Measurements from ENCODE around the gene TBC1D26.
"Not testable (repeated sequence)": the region's sequence is repeated elsewhere in the genome, so short reads cannot be mapped to it uniquely, and the experiment has no call there.

TBC1D26 gene

GRCh38 chr17:15744074-15744676 is 12.1 kb downstream of the TBC1D26 start:
- DNase-seq (ENCODE audit: low read depth): no peak

DNA sequence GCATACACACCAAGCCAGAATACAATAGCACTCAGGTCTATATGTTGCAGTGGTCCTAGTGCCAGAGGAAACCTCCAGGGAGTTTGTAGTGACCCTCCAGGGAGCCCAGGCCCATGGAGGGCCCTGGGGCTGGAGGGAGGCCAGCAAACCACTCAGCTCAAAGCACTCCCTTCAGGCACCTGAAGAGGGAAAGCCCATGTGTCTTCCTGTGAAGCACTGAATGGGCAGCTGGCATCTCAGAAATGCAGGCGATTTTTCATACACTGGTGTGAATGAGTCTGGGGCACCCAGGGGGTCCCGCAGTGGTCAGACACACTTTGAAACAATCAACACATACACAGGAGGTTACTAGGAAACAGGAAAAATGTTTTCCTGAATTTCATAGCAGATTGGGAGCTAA is 12.8 kb downstream of the TBC1D26 start:
- no peak for DNase-seq (ENCODE audit: low read depth)

DNA sequence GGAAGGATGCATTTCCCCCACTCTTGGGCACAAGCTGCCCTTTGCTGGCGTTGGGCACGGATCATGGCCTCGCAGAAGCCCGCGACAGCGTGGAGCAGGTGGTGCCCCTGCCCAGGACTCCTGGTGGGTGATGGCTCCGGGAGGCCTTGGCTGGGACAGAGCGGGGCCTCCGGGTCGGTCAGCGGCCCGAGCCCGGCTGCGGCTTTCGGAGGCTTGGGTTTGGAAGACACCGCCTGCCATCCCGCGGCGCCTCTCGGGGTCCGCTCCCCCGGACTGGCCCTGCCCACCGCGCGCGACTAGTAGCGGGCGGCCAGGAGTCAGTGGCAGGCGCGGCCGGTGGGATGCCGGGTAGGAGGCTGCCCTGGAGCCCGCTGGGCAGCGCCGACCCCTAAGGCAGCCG is 17.3 kb downstream of the TBC1D26 start:
- not testable (repeated sequence) for DNase-seq (ENCODE audit: low read depth)

- not testable (repeated sequence) for DNase-seq (ENCODE audit: low read depth)
Measured at GRCh38 chr17:15768865-15769533, 36.9 kb downstream of the TBC1D26 start.

DNA sequence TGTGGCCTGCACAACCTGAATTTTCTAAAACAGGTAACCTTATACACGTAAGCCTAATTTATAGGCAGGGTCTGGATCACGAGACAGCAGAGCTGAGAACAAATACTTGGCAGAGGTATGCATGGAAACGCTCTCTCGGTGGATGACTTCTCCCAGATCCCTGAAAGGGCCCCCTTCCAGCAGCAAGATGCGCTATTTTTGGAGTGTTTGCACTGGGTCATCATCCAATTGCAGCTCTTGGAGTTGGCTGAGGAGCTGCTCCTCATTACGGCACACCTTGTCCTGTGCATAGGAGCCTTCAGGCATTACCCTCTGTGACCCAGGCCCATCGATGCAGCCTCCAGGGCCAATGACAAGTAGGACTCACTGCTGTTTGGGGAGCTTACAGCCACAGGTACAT is 38.6 kb downstream of the TBC1D26 start:
- not testable (repeated sequence) for DNase-seq (ENCODE audit: low read depth)

DNA sequence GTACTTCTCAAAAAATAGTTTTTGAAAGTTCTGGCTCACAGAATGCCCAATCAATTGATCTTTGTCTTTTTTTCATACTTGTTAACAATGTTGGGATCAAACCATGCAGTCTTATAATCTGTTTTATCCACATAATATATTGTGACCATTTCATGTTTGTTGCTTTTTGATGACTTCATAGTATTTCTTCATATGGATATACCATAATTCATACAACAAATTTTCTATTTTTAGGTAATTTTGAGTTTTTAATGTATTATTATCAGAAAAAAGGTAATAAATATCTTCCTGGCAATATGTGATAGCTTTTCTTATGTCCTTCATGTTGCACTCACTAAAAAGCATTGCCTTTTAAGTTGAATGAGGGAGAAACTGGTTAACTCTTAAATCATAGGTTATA is 44.8 kb downstream of the TBC1D26 start:
- DNase-seq (ENCODE audit: low read depth): no peak

GRCh38 chr17:15777297-15777696 is 45.2 kb downstream of the TBC1D26 start:
- DNase-seq (ENCODE audit: low read depth): no peak

DNA sequence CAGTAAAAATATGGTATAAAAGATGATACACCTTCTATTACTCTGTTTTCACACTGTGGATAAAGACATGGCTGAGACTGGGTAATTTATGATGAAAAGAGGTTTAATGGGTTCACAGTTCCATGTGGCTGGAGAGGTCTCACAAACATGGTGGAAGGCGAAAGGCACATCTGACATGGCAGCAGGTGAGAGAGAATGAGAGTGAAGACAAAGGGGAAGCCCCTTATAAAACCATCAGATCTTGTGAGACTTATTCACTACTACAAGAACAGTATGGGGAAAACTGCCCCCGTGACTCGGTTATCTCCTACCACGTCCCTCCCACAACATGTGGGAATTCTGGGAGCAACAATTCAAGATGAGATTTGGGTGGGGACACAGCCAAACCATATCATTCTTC is 45.6 kb downstream of the TBC1D26 start:
- DNase-seq (ENCODE audit: low read depth): no peak

- no peak for DNase-seq (ENCODE audit: low read depth)
Measured at GRCh38 chr17:15779119-15779518, 47.0 kb downstream of the TBC1D26 start.

GRCh38 chr17:15780188-15780587 is 48.1 kb downstream of the TBC1D26 start:
- no peak for DNase-seq (ENCODE audit: low read depth)

GRCh38 chr17:15782866-15783265 is 50.8 kb downstream of the TBC1D26 start:
- peak; percentile 17 for DNase-seq (ENCODE audit: low read depth)

DNA sequence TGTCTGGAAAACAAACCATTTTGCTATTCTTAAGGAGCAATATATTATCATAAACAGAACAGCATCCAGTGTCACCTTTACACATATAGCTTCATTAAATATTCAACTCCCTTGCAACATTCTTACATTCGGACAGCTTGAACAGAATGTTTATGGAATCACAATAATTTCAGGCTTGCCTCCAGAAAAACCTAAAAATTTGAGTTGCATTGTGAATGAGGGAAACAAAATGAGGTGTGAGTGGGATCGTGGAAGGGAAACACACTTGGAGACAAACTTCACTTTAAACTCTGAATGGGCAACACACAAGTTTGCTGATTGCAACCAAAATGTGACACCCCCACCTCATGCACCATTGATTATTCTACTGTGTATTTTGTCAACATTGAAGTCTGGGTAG is 51.4 kb downstream of the TBC1D26 start:
- DNase-seq (ENCODE audit: low read depth): no peak

GRCh38 chr17:15784351-15784750 is 52.3 kb downstream of the TBC1D26 start:
- peak; percentile 27 for DNase-seq (ENCODE audit: low read depth)

DNA sequence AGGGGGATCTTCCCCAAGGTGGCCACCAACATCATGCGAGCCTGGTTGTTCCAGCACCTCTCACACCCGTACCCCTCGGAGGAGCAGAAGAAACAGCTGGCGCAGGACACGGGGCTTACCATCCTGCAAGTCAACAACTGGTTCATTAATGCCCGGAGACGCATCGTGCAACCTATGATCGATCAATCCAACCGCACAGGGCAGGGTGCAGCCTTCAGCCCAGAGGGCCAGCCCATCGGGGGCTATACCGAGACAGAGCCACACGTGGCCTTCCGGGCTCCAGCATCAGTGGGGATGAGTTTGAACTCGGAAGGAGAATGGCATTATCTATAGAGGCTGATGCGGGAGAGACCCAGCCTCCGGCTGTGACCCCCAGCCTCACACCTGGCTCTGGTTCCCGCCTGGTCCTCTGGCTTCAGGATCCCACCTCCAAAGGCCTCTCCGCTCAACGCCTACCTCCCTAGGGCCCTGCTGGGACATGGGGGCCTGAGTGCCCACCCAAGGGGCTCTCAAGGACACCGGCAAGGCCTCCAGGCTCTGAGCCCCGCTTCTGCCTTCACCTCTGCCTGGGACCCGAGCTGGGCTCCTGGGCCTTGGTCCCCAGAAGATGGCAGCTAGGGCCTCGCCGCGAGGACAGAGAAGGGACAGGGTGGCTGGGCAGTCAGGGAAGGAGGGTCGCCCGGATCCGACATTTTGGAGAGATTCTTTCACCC is 55.4 kb downstream of the TBC1D26 start:
- not testable (repeated sequence) for DNase-seq (ENCODE audit: low read depth)

GRCh38 chr17:15788365-15788764 is 56.3 kb downstream of the TBC1D26 start:
- not testable (repeated sequence) for DNase-seq (ENCODE audit: low read depth)

All from fibroblast of the conjunctiva (primary cell).